OCI-LY7 (cell line): ENCODE results near the gene NKAPL. TPM values are rescaled to one million over a fixed set of nuclear protein-coding genes. Genes with fewer than 3 reads are reported as not detected.

Experiments used
- BruUV-seq: library from RNA; stranded (reverse); fragments of 400-500 nt; replicated peaks from 2 replicates; lab custom pipeline; 2021; lab: Mats Ljungman, UMichigan
- CTCF ChIA-PET: fragments of 300-600 bp; sonication (Branson Sonifier 250); formaldehyde crosslinking; loops from one replicate; lab custom pipeline; 2022; ENCODE audit warnings: antibody characterized with exemption; ENCODE audit not compliant: unreplicated experiment; lab: Charles Lee
- POLR2A ChIA-PET: fragments of 300-600 bp; sonication (Branson Sonifier 250); formaldehyde crosslinking; loops from one replicate; lab custom pipeline; 2022; ENCODE audit warnings: antibody characterized with exemption; lab: Charles Lee
- DNase-seq: peaks from one replicate; pipeline ENCODE4 v3.0.0-alpha.2; 2015; ENCODE audit warnings: low spot score
- H2AFZ ChIP-seq: fragments of 200-600 bp; sonication (generic), shearing (Covaris generic); 2 replicates; pipeline ENCODE4 v1.6.1; 2014; ENCODE audit warnings: mild to moderate bottlenecking, antibody characterized with exemption, low read length, moderate library complexity
- H3K27ac ChIP-seq: fragments of 200-600 bp; sonication (generic); 2 replicates; pipeline ENCODE4 v1.5.1; 2014; ENCODE audit warnings: mixed run types, low read depth, mild to moderate bottlenecking, moderate library complexity, low read length, inconsistent platforms; ENCODE audit not compliant: poor library complexity, severe bottlenecking
- H3K36me3 ChIP-seq: fragments of 200-600 bp; sonication (generic); 2 replicates; pipeline ENCODE4 v1.6.1; 2014; ENCODE audit warnings: mild to moderate bottlenecking, antibody characterized with exemption, low read length, moderate library complexity, mixed read lengths; ENCODE audit not compliant: insufficient read depth
- H3K4me1 ChIP-seq: fragments of 200-600 bp; sonication (generic); 2 replicates; pipeline ENCODE4 v1.5.1; 2014; ENCODE audit warnings: mild to moderate bottlenecking, low read length; ENCODE audit not compliant: insufficient read depth, poor library complexity, severe bottlenecking
- H3K4me2 ChIP-seq: fragments of 200-600 bp; sonication (generic); 2 replicates; pipeline ENCODE4 v1.6.1; 2014; ENCODE audit warnings: mild to moderate bottlenecking, low read length
- H3K4me3 ChIP-seq: fragments of 200-600 bp; sonication (generic); 2 replicates; pipeline ENCODE4 v1.5.1; 2014; ENCODE audit warnings: mild to moderate bottlenecking, low read depth, low read length; ENCODE audit not compliant: poor library complexity, severe bottlenecking
- H3K79me2 ChIP-seq: fragments of 200-600 bp; sonication (generic); 2 replicates; pipeline ENCODE4 v1.6.1; 2016; ENCODE audit warnings: low read depth, mild to moderate bottlenecking, low read length, moderate library complexity, mixed read lengths; ENCODE audit not compliant: insufficient read depth
- H3K9me2 ChIP-seq: fragments of 200-600 bp; sonication (generic); 2 replicates; pipeline ENCODE4 v1.6.1; 2016; ENCODE audit warnings: mild to moderate bottlenecking, low read length, mixed read lengths; ENCODE audit not compliant: insufficient read depth
- H3K9me3 ChIP-seq: fragments of 200-600 bp; sonication (generic); 2 replicates; pipeline ENCODE4 v1.6.1; 2014; ENCODE audit warnings: mild to moderate bottlenecking, mixed run types, low read length, mixed read lengths
- H4K20me1 ChIP-seq: fragments of 200-600 bp; sonication (generic); 2 replicates; pipeline ENCODE4 v1.6.1; 2014; ENCODE audit warnings: mild to moderate bottlenecking, antibody characterized with exemption, low read length, moderate library complexity, mixed read lengths; ENCODE audit not compliant: insufficient read depth
- CTCF ChIP-seq: fragments of 200-600 bp; sonication (generic); conservative IDR thresholded peaks from 2 replicates; pipeline ENCODE4 v1.5.1; 2014; ENCODE audit warnings: mild to moderate bottlenecking, antibody characterized with exemption, low read length, moderate library complexity, mixed read lengths
- EZH2phosphoT487 ChIP-seq: fragments of 200-600 bp; sonication (generic); IDR thresholded peaks from 2 replicates; pipeline ENCODE4 v1.6.1; 2018; ENCODE audit warnings: low read depth, borderline replicate concordance, mild to moderate bottlenecking, mixed run types, antibody characterized with exemption, low read length, moderate library complexity, mixed read lengths
- intact Hi-C: fragments of 100-400 bp; cut with micrococcal nuclease; formaldehyde crosslinking; loops from one replicate; pipeline ENCODE4 v1.10.0; 2022; ENCODE audit not compliant: unreplicated experiment
- total RNA-seq, 2 experiments: library from RNA; depleted of rRNA in 1 of 2; stranded (reverse); fragments of >200 nt in 1 of 2; shearing (Covaris generic) in 1 of 2; gene quantifications; 2 replicates each; pipeline ENCODE4 v1.2.3, GENCODE V29; 2014 to 2022

Gene NKAPL
- total RNA-seq, 2 experiments from 2014 or later: not detected

- peaks cover 27% of the 10 kb centered on the region for H3K36me3 ChIP-seq
- H3K9me2 ChIP-seq: no peaks in the 10 kb centered on the region
- POLR2A ChIA-PET: interaction anchor here (0.6 to 3.0 kb wide), 5 partner anchors 15 to 114 kb away, joined by 3 to 24 read pairs (median 9); partner anchors contain the start of genes ZKSCAN8 and ZSCAN26
- DNase-seq: peak; percentile 65
- TSS peak; percentile 54 for BruUV-seq
- TF ChIP-seq CTCF (no peak), EZH2phosphoT487 (no peak)
- peaks cover 21% of the 10 kb centered on the region for H3K4me1 ChIP-seq
- H3K4me2 ChIP-seq: peak overlapping the region; percentile 83
- peak overlapping the region; percentile 47 for H3K27ac ChIP-seq
- 0 out of 2 replicates have a peak, but pooled peaks cover 4% of the 10 kb centered on the region for H4K20me1 ChIP-seq
- H3K4me3 ChIP-seq: peak overlapping the region; percentile 99
- intact Hi-C loops: loop anchor here (1.0 to 5.0 kb wide), 6 partner anchors 15 to 147 kb away; partner anchors contain the start of genes PGBD1, ZKSCAN8, ZSCAN12 and ZSCAN26
- CTCF ChIA-PET: interaction anchor here (1.2 kb wide), 1 partner anchor 110 kb away, joined by 7 read pairs; the partner anchor contains the start of gene ZKSCAN8
- H2AFZ ChIP-seq: peak overlapping the region; percentile 98
- peaks cover 4% of the 10 kb centered on the region; the same call in 1 of the 2 replicates for H3K9me3 ChIP-seq
- H3K79me2 ChIP-seq: peaks cover 16% of the 10 kb centered on the region
Measured at GRCh38 chr6:28251661-28252008, 7.5 kb upstream of the NKAPL start.

- Histone ChIP-seq H3K4me2 (peak within 1 kb of the TSS; percentile 83), H3K9me2 (no peaks in the 10 kb centered on the region), H3K4me1 (peaks cover 21% of the 10 kb centered on the region), H3K36me3 (peaks cover 21% of the 10 kb centered on the region; the same call in 1 of the 2 replicates), H2AFZ (peak within 1 kb of the TSS; percentile 98), H3K9me3 (peaks cover 4% of the 10 kb centered on the region; the same call in 1 of the 2 replicates), H3K4me3 (peak within 1 kb of the TSS; percentile 99), H4K20me1 (0 out of 2 replicates have a peak, but pooled peaks cover 4% of the 10 kb centered on the region), H3K79me2 (peaks cover 16% of the 10 kb centered on the region), H3K27ac (peak within 1 kb of the TSS; percentile 47)
- DNase-seq: peak; percentile 92
- TF ChIP-seq CTCF: no peak
- TF ChIP-seq EZH2phosphoT487: no peak
- POLR2A ChIA-PET: interaction anchor here (0.5 to 3.0 kb wide), 13 partner anchors 12 to 1714 kb away, joined by 3 to 24 read pairs (median 3); partner anchors contain the start of genes PGBD1, ZKSCAN8 and ZSCAN26
- CTCF ChIA-PET: interaction anchor here (1.1 to 1.2 kb wide), 2 partner anchors 111 to 153 kb away, joined by 3 to 7 read pairs; partner anchors contain the start of gene ZKSCAN8
- BruUV-seq: no TSS peak
- intact Hi-C loops: loop anchor here (1.0 to 5.0 kb wide), 6 partner anchors 15 to 147 kb away; partner anchors contain the start of genes PGBD1, ZKSCAN8, ZSCAN12 and ZSCAN26
Measured at GRCh38 chr6:28252009-28252975, 6.8 kb upstream of the NKAPL start, which contains the start of gene ZKSCAN4. ZKSCAN4 (minus strand) TSS chr6:28252269; CDS start chr6:28251980, 289 bp downstream.
